GM12878 (cell line): ENCODE measurements around the gene GRIN2D.

Source experiments
- ETV6 ChIP-seq, 2 experiments: fragments of 450-650 bp in 1 of 2; IDR thresholded peaks in 1 of 2; conservative IDR thresholded peaks in 1 of 2; 2 replicates each; pipeline ENCODE4 v1.6.1; 2014; ENCODE audit warnings: antibody characterized with exemption in 1 of 2, borderline replicate concordance in 1 of 2, low read depth in 1 of 2, mild to moderate bottlenecking in 1 of 2, moderate library complexity in 1 of 2
- EZH2 ChIP-seq: IDR thresholded peaks from 2 replicates; pipeline ENCODE4 v1.6.1; 2012; ENCODE audit warnings: low read depth, mild to moderate bottlenecking, control low read depth, inconsistent platforms, low read length, borderline replicate concordance; ENCODE audit not compliant: control insufficient read depth
- KLF5 ChIP-seq: fragments of 450-650 bp; IDR thresholded peaks from 2 replicates; pipeline ENCODE4 v1.6.1; 2014; ENCODE audit warnings: mild to moderate bottlenecking; ENCODE audit not compliant: partially characterized antibody
- MYC ChIP-seq: IDR thresholded peaks from 2 replicates; pipeline ENCODE4 v1.6.1; 2011; ENCODE audit warnings: mild to moderate bottlenecking, low read length, moderate library complexity, inconsistent platforms; ENCODE audit not compliant: insufficient read depth, insufficient replicate concordance, insufficient read length, severe bottlenecking
- NRF1 ChIP-seq: conservative IDR thresholded peaks from 2 replicates; pipeline ENCODE4 v1.6.1; 2011; ENCODE audit warnings: mild to moderate bottlenecking, low read depth, low read length, improper control_type of control experiment
- SP1 ChIP-seq: IDR thresholded peaks from one replicate; pipeline ENCODE4 v1.6.1; 2011; ENCODE audit warnings: low read depth, low read length
- TF ChIP-seq, protein P1 (sequence below): IDR thresholded peaks from 2 replicates; pipeline ENCODE4 v1.6.1; 2012; ENCODE audit warnings: low read length, inconsistent platforms

DNA sequence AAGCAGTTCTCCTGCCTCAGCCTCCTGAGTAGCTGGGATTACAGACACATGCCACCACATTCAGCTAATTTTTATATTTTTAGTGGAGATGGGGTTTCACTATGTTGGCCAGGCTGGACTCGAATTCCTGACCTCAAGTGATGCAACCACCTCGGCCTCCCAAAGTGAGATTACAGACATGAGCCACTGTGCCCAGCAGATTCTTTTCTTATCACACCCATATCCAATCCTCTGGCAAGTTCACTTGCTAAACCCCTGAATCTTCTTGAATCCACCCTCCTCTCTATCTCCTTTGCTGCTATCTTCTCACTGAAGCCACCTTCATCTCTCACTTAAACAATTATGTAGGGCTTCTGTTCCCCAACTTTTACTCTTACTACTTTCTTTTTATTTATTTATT, 47.3 kb upstream of the GRIN2D start:
- TF ChIP-seq KLF5 (no peak), ETV6 (conservative IDR thresholded peaks at IDR 0.05 in 1 of 2, IDR thresholded peaks at IDR 0.05 in 1 of 2; ENCODE audit: borderline replicate concordance in 1 of 2, low read depth in 1 of 2) (no peak), NRF1 (no peak), EZH2 (no peak), MYC (no peak), SP1 (no peak)
- TF ChIP-seq, protein P1, sequence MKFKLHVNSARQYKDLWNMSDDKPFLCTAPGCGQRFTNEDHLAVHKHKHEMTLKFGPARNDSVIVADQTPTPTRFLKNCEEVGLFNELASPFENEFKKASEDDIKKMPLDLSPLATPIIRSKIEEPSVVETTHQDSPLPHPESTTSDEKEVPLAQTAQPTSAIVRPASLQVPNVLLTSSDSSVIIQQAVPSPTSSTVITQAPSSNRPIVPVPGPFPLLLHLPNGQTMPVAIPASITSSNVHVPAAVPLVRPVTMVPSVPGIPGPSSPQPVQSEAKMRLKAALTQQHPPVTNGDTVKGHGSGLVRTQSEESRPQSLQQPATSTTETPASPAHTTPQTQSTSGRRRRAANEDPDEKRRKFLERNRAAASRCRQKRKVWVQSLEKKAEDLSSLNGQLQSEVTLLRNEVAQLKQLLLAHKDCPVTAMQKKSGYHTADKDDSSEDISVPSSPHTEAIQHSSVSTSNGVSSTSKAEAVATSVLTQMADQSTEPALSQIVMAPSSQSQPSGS = no peak
